PC-3 (cell line): ENCODE results near the gene SYT13.

ENCODE experiments used
- EZH2 ChIP-seq: fragments of 300-600 bp; sonication (generic); IDR thresholded peaks from one replicate; pipeline ENCODE4 v1.6.1; 2017; ENCODE audit warnings: antibody characterized with exemption, mild to moderate bottlenecking, low read length; ENCODE audit not compliant: unreplicated experiment
- EZH2phosphoT487 ChIP-seq: fragments of 300-600 bp; sonication (generic); IDR thresholded peaks from 2 replicates; pipeline ENCODE4 v1.6.1; 2018; ENCODE audit warnings: mild to moderate bottlenecking, antibody characterized with exemption, low read length, borderline replicate concordance
- TF ChIP-seq, protein P1 (sequence below): fragments of 300-600 bp; sonication (generic); conservative IDR thresholded peaks from 2 replicates; pipeline ENCODE4 v1.5.1; 2017; ENCODE audit warnings: antibody characterized with exemption, low read depth, mild to moderate bottlenecking, low read length

- TF ChIP-seq, protein P1, sequence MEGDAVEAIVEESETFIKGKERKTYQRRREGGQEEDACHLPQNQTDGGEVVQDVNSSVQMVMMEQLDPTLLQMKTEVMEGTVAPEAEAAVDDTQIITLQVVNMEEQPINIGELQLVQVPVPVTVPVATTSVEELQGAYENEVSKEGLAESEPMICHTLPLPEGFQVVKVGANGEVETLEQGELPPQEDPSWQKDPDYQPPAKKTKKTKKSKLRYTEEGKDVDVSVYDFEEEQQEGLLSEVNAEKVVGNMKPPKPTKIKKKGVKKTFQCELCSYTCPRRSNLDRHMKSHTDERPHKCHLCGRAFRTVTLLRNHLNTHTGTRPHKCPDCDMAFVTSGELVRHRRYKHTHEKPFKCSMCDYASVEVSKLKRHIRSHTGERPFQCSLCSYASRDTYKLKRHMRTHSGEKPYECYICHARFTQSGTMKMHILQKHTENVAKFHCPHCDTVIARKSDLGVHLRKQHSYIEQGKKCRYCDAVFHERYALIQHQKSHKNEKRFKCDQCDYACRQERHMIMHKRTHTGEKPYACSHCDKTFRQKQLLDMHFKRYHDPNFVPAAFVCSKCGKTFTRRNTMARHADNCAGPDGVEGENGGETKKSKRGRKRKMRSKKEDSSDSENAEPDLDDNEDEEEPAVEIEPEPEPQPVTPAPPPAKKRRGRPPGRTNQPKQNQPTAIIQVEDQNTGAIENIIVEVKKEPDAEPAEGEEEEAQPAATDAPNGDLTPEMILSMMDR, result no peak
- TF ChIP-seq EZH2phosphoT487, result no peak
- no peak for TF ChIP-seq EZH2
These were observed 13.4 kb downstream of the SYT13 start for GRCh38 chr11:45272701-45273100.
